Suprapubic skin (tissue), 4 donors: ENCODE results near the gene GPATCH4.

Experiments used
- CTCF ChIP-seq, 2 donors: fragments of 200-600 bp in 1 of 2; fragments of 450-650 bp in 1 of 2; sonication (generic) in 1 of 2; IDR thresholded peaks; one replicate each; pipeline ENCODE4 v1.5.1; 2016 to 2019; ENCODE audit warnings: antibody characterized with exemption in 2 of 2, mild to moderate bottlenecking in 1 of 2, moderate library complexity in 1 of 2
- POLR2A ChIP-seq, 2 donors: fragments of 450-650 bp; IDR thresholded peaks; one replicate each; pipeline ENCODE4 v1.6.1; 2017; ENCODE audit warnings: antibody characterized with exemption in 2 of 2, mild to moderate bottlenecking in 2 of 2, moderate library complexity in 2 of 2
- POLR2AphosphoS5 ChIP-seq, 3 donors: sonication (generic); formaldehyde crosslinking; IDR thresholded peaks; one replicate each; pipeline ENCODE4 v1.6.1; 2017; ENCODE audit warnings: antibody characterized with exemption in 3 of 3

- peak; percentile 11 to 45 for TF ChIP-seq CTCF (IDR thresholded peaks at IDR 0.05)
- no peak for TF ChIP-seq POLR2A (IDR thresholded peaks at IDR 0.05)
- no peak for TF ChIP-seq POLR2AphosphoS5 (IDR thresholded peaks at IDR 0.05)
Observed at GRCh38 chr1:156608981-156609380, 7.7 kb upstream of the GPATCH4 start.
